HG03565 (cell line): ENCODE results near the gene CEP72.
A peak's percentile ranks its signal among the peaks of the same experiment; 100 is the strongest.
"Not testable (repeated sequence)": the region's sequence is repeated elsewhere in the genome, so short reads cannot be mapped to it uniquely, and the experiment has no call there.

Experiments used
- ATAC-seq: cut with Tn5 transposase; IDR thresholded peaks from one replicate; pipeline ENCODE4 v1.9.1; 2021; ENCODE audit warnings: mild to moderate bottlenecking, moderate library complexity; ENCODE audit not compliant: unreplicated experiment

CEP72 gene

GRCh38 chr5:610744-611730 is 1.1 kb upstream of the CEP72 start:
- ATAC-seq, result no peak

- ATAC-seq, result peak; percentile 22
Observed at GRCh38 chr5:612498-613424, 621 bp downstream of the CEP72 start.

DNA sequence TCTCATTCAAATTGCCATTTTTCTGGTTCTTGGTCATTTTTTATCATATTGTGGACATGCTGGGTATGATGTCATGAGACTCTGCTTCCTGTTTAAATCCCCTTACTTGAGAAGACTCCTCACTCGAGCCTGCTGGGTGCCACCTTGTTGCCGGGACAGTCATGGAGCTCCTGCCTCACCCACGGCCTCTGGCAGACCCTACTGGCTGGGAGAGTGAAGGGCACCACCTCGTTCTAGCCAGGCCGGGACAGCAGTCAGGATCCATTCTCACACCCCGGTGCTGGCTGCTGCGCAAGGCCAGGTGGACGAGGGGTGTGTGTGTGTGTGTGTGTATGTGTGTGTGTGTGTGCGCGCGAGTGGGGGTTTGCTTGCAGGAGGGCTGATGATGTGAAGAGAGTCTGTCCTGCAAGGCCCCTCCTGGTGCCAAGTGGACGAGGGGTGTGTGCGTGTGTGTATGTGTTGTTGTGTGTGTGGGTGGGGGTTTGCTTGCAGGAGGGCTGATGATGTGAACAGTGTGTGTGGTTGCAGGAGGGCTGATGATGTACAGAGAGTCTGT is 4.4 kb downstream of the CEP72 start:
- no peak for ATAC-seq

GRCh38 chr5:617896-618295 is 5.8 kb downstream of the CEP72 start:
- ATAC-seq, result no peak

- no peak for ATAC-seq
Observed at GRCh38 chr5:618450-618849, 6.3 kb downstream of the CEP72 start.

- ATAC-seq, result no peak
Observed at GRCh38 chr5:619444-619843, 7.3 kb downstream of the CEP72 start.

DNA sequence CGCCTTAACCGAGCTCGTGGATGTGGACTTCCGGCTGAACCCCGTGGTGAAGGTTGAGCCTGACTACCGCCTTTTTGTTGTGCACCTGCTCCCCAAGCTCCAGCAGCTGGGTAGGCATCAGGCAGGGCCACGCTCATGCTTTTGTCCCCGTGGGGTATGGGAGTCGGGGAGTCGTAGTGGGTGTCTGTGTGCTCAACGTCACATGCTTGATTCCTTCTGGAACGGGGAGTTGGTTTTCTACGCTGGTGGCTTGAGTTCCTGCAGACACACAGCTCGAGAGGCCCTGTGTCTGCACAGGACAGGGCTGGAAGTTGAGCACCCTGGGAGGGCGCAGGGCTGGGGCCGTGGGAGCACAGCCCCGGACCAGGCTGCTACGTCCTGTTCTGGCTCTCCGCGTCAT is 8.0 kb downstream of the CEP72 start:
- no peak for ATAC-seq

DNA sequence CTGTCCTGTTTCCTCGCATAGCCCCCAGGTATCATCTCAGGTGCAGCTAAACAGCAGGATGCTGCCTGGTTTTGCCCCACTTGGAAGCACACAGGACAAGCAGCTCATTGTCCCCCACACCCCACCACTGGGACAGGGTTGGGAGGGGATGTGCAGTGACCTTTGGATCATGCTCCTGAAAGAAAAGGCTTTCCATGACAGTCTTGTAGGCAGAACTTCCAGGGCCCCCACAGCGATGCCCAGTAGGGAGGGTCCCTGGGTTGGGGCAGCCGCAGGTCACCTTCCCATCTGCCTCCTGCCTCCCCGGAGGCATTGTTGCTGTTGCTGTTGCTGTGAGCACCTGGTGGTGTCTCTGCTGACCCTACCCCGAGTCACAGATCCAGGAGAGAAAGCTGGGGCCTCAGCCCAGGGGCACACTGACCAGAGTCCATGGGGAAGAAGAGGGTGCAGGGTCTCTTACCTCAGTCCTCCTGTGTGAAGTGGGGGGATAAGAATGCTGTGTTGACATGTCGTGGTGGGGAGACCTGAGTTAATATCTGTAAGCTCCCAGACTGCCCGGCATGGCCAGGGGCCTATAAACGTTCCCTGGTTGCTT is 8.5 kb downstream of the CEP72 start:
- ATAC-seq, result no peak

DNA sequence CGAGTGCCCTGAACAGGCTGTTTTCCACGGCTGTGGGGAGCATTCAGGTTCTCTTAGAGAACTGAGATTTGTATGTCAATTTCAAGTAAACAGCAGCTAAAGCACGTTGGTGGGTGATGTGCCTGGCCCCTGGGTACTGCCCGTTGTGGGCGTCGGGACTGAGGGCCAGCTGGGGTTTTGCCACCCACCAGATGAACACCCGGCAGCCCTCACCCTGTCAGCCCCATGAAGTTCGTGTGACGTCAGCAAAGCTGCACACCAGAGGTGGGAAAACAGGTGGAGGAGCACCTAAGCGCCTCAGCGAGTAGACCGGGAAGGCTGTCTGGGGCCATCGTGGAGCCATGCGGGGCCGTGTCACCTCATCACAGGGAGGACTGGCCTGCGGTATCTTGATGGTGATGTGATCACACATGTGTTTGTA is 9.2 kb downstream of the CEP72 start:
- ATAC-seq, result no peak

GRCh38 chr5:622359-622758 is 10.2 kb downstream of the CEP72 start:
- no peak for ATAC-seq

- no peak for ATAC-seq
Observed at GRCh38 chr5:622946-623522, 10.9 kb downstream of the CEP72 start.

- no peak for ATAC-seq
Observed at GRCh38 chr5:623531-623930, 11.4 kb downstream of the CEP72 start.

GRCh38 chr5:624118-624950 is 12.2 kb downstream of the CEP72 start:
- ATAC-seq, result no peak

- no peak for ATAC-seq
Observed at GRCh38 chr5:624951-625230, 12.8 kb downstream of the CEP72 start.

- ATAC-seq, result no peak
Observed at GRCh38 chr5:625516-625915, 13.4 kb downstream of the CEP72 start.

DNA sequence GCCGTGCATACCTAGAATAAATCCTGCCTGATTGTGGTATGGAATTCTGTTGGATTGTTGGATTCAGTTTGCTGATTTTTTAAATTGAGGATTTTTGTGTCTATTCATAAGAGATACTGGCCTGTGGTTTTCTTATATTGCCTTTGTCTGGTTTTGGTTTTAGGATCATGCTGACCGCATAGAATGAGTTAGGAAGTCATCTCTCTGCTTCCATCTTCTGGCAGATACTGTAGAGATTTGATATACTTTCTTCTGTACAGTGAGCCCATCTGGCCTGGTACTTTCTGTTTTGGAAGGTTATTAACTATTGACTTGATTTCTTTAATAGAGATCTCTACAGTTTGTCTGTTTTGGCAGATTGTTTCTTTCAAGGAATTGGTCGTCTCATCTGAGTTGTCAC is 14.7 kb downstream of the CEP72 start:
- no peak for ATAC-seq

- ATAC-seq, result no peak
Observed at GRCh38 chr5:627840-628239, 15.7 kb downstream of the CEP72 start.

GRCh38 chr5:628351-629205 is 16.4 kb downstream of the CEP72 start:
- not testable (repeated sequence) for ATAC-seq

DNA sequence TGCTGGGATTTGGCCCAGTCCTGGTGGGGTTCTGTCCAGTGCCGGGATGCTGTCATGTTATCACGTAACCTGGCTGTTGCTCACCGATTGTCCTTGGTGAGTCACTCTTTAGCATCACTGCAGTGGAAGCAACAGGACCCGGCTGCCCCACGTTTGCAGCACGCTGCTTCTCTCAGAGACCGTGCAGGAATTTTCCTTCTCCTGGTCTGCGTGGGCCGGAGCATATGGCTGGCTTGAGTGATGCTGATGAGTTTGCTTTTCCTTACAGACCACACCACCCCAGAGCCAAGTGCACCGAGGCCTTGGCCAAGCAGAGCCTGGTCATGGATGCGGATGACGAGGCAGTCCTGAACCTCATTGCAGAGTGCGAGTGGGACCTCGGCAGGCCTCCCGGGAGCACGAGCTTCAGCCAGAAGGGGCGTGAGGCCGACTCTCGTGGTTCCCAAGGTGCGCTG is 21.4 kb downstream of the CEP72 start:
- no peak for ATAC-seq
